ENCODE data around the gene CA10. TPM values are rescaled to one million over a fixed set of nuclear protein-coding genes. Genes with fewer than 3 reads are reported as not detected.

Gene CA10
- total RNA-seq, 1 experiment from 2014 or later: not detected

DNA sequence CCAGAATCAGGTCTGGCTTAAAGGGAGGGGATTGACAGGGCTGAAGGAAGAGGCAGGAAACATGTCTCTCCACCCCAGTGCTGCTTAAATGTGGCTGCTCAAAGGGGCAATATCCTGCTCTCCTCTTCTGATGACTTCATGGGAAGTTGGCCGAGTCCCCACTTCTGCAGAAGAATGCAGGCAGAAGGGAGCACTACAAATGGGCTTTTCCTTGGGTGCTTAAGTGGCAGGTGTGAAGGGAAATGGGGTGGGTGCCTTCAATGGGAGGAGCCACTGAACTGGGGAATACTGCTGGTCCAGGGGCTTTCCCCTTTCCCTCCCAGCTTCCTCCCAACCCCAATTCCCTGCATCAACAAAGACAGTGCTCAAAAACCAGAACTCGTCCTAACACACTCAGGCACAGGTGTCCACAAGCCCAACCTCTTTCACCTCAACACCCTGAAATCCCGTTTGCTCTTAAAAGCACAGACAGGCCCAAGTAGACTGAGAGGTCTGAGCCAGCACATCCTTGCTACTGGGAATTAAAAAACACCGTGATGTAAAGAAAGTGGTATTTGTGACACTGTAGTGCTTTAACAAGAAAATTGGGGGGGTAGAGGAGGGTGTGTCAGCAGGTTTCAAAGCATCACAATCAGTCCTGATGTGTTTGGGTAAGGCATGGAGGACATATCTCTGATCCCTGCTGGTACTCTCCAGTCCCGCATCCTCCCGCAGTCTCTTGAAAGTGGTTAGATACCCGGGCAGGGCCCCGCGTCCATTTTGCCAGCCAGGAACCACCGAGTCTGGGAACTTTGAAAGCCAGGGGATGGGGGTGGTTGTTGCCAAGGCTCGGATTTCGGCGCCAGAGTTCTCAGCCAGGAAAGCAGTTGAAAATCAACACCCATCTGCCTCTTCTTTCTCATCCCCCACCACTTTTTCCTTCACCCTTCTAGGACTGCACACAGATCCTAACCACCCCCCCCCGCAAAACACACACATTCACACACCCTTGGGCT is 1.6 kb downstream of the CA10 start:
- no peak for DNase-seq
- ChIA-PET CTCF (no interaction called here), POLR2A (no interaction called here)
- no peaks in the 10 kb centered on the region for H3K9me3 ChIP-seq
- no peaks in the 10 kb centered on the region for H3K27me3 ChIP-seq (replicated peaks; ENCODE audit: control insufficient read depth, insufficient read depth, low read length)
- H3K36me3 ChIP-seq (ENCODE audit: control insufficient read depth, insufficient read depth, low read length): no peaks in the 10 kb centered on the region
- intact Hi-C loops (cut with micrococcal nuclease; ENCODE audit: unreplicated experiment): no loop called here
- TF ChIP-seq, protein P1, sequence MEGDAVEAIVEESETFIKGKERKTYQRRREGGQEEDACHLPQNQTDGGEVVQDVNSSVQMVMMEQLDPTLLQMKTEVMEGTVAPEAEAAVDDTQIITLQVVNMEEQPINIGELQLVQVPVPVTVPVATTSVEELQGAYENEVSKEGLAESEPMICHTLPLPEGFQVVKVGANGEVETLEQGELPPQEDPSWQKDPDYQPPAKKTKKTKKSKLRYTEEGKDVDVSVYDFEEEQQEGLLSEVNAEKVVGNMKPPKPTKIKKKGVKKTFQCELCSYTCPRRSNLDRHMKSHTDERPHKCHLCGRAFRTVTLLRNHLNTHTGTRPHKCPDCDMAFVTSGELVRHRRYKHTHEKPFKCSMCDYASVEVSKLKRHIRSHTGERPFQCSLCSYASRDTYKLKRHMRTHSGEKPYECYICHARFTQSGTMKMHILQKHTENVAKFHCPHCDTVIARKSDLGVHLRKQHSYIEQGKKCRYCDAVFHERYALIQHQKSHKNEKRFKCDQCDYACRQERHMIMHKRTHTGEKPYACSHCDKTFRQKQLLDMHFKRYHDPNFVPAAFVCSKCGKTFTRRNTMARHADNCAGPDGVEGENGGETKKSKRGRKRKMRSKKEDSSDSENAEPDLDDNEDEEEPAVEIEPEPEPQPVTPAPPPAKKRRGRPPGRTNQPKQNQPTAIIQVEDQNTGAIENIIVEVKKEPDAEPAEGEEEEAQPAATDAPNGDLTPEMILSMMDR (IDR thresholded peaks at IDR 0.05; ENCODE audit: insufficient read depth in 1 of 2, low read depth in 1 of 2, low read length in 1 of 2, severe bottlenecking in 1 of 2, unreplicated experiment in 1 of 2): no peak
- Mint-ChIP-seq H3K27me3 (ENCODE audit: insufficient read depth, unreplicated experiment) (peaks cover 9% of the 10 kb centered on the region), H3K9me3 (ENCODE audit: unreplicated experiment) (no peaks in the 10 kb centered on the region), H3K4me1 (ENCODE audit: low read depth, unreplicated experiment) (no peaks in the 10 kb centered on the region), H3K4me3 (ENCODE audit: unreplicated experiment) (no peak overlapping the region), H3K36me3 (ENCODE audit: insufficient read depth, unreplicated experiment) (no peaks in the 10 kb centered on the region), H3K27ac (ENCODE audit: unreplicated experiment) (no peak overlapping the region)
- no peak overlapping the region for H3K4me3 ChIP-seq (ENCODE audit: low read depth, low read length)
- H3K4me1 ChIP-seq: no peaks in the 10 kb centered on the region
- BruUV-seq (replicated peaks): no TSS peak

DNA sequence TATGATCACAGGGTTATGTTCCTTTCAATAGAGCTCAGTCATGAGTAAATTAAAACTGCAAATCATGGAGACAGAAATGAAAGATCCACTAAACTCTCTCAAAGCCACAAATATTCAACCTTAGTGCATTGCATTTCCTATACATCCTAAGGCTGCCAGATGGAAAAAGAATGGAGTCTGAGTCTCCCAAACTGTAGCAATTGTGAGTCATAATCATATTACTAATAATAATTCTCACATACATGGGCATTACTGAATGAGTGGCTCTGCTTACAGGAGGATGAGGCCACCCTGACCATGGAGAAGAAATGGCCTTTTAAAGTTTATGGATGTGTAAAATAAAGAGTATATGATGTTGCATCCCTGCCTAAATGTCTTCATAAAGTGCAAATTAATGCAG is 3.2 kb downstream of the CA10 start:
- H3K4me1 Mint-ChIP-seq (ENCODE audit: low read depth, unreplicated experiment): no peaks in the 10 kb centered on the region
- Histone ChIP-seq H3K27me3 (replicated peaks; ENCODE audit: control insufficient read depth, insufficient read depth, low read length) (no peaks in the 10 kb centered on the region), H3K4me1 (no peaks in the 10 kb centered on the region), H3K36me3 (ENCODE audit: control insufficient read depth, insufficient read depth, low read length) (no peaks in the 10 kb centered on the region), H3K9me3 (no peaks in the 10 kb centered on the region), H3K4me3 (ENCODE audit: low read depth, low read length) (no peak overlapping the region)
- ChIA-PET CTCF (no interaction called here), POLR2A (no interaction called here)
- no TSS peak for BruUV-seq (replicated peaks)
- TF ChIP-seq, protein P1 (IDR thresholded peaks at IDR 0.05; ENCODE audit: insufficient read depth in 1 of 2, low read depth in 1 of 2, low read length in 1 of 2, severe bottlenecking in 1 of 2, unreplicated experiment in 1 of 2): no peak
- no peak overlapping the region for H3K4me3 Mint-ChIP-seq (ENCODE audit: unreplicated experiment)
- no peak for DNase-seq
- H3K9me3 Mint-ChIP-seq (ENCODE audit: unreplicated experiment): no peaks in the 10 kb centered on the region
- no peak overlapping the region for H3K27ac Mint-ChIP-seq (ENCODE audit: unreplicated experiment)
- H3K36me3 Mint-ChIP-seq (ENCODE audit: insufficient read depth, unreplicated experiment): no peaks in the 10 kb centered on the region
- intact Hi-C loops (cut with micrococcal nuclease; ENCODE audit: unreplicated experiment): no loop called here
- peaks cover 9% of the 10 kb centered on the region for H3K27me3 Mint-ChIP-seq (ENCODE audit: insufficient read depth, unreplicated experiment)

GRCh38 chr17:52154466-52154865 is 4.0 kb downstream of the CA10 start:
- no peaks in the 10 kb centered on the region for H3K4me1 Mint-ChIP-seq (ENCODE audit: low read depth, unreplicated experiment)
- H3K9me3 Mint-ChIP-seq (ENCODE audit: unreplicated experiment): no peaks in the 10 kb centered on the region
- no peak for DNase-seq
- intact Hi-C loops (cut with micrococcal nuclease; ENCODE audit: unreplicated experiment): no loop called here
- no peak overlapping the region for H3K4me3 Mint-ChIP-seq (ENCODE audit: unreplicated experiment)
- Histone ChIP-seq H3K4me3 (ENCODE audit: low read depth, low read length) (no peak overlapping the region), H3K4me1 (no peaks in the 10 kb centered on the region), H3K9me3 (no peaks in the 10 kb centered on the region), H3K27me3 (replicated peaks; ENCODE audit: control insufficient read depth, insufficient read depth, low read length) (no peaks in the 10 kb centered on the region), H3K36me3 (ENCODE audit: control insufficient read depth, insufficient read depth, low read length) (no peaks in the 10 kb centered on the region)
- TF ChIP-seq, protein P1 (IDR thresholded peaks at IDR 0.05; ENCODE audit: insufficient read depth in 1 of 2, low read depth in 1 of 2, low read length in 1 of 2, severe bottlenecking in 1 of 2, unreplicated experiment in 1 of 2): no peak
- H3K27me3 Mint-ChIP-seq (ENCODE audit: insufficient read depth, unreplicated experiment): peaks cover 5% of the 10 kb centered on the region
- H3K36me3 Mint-ChIP-seq (ENCODE audit: insufficient read depth, unreplicated experiment): no peaks in the 10 kb centered on the region
- no TSS peak for BruUV-seq (replicated peaks)
- no peak overlapping the region for H3K27ac Mint-ChIP-seq (ENCODE audit: unreplicated experiment)
- ChIA-PET POLR2A (no interaction called here), CTCF (no interaction called here)

Measured in Caco-2 (cell line).